H1 (cell line): ENCODE data around the gene EGFLAM. TPM values are rescaled to one million over a fixed set of nuclear protein-coding genes. Genes with fewer than 3 reads are reported as not detected.

Experiments
- CTCF ChIA-PET: fragments of 300-600 bp; sonication (Branson Sonifier 250); formaldehyde crosslinking; loops from one replicate; lab custom pipeline; 2021; ENCODE audit not compliant: partially characterized antibody; lab: Charles Lee
- POLR2A ChIA-PET: fragments of 300-600 bp; sonication (Branson Sonifier 250); formaldehyde crosslinking; loops from one replicate; lab custom pipeline; 2021; ENCODE audit warnings: inconsistent platforms; ENCODE audit not compliant: partially characterized antibody; lab: Charles Lee
- DNase-seq, 2 experiments: peaks; one replicate each; pipeline versions ENCODE4 v3.0.0 to v3.0.0-alpha.2; 2010 to 2022; ENCODE audit warnings: low spot score in 2 of 2, low read depth in 1 of 2, mixed read lengths in 1 of 2
- FAIRE-seq: peaks from 2 replicates; lab custom pipeline; 2011; peaks lifted over from hg19 to GRCh38; lab: Jason Lieb, UNC
- H2AFZ ChIP-seq: 2 replicates; pipeline ENCODE4 v1.8.1; 2012; ENCODE audit warnings: low read length, inconsistent platforms
- H2AK5ac ChIP-seq: 2 replicates; pipeline ENCODE4 v1.6.1; 2013; ENCODE audit warnings: low read depth, low read length
- H2BK120ac ChIP-seq: replicated peaks from 2 replicates; pipeline ENCODE3; 2013; ENCODE audit warnings: low read depth, low read length, inconsistent platforms
- H2BK12ac ChIP-seq: 2 replicates; pipeline ENCODE4 v1.6.1; 2013; ENCODE audit warnings: low read depth, low read length
- H2BK15ac ChIP-seq: 2 replicates; pipeline ENCODE4 v1.6.1; 2013; ENCODE audit warnings: low read length
- H2BK20ac ChIP-seq: 2 replicates; pipeline ENCODE4 v1.6.1; 2013; ENCODE audit warnings: low read length
- H2BK5ac ChIP-seq: 2 replicates; pipeline ENCODE4 v1.6.1; 2013; ENCODE audit warnings: low read depth, low read length
- H3K14ac ChIP-seq: 2 replicates; pipeline ENCODE4 v1.6.1; 2013; ENCODE audit warnings: inconsistent platforms; ENCODE audit not compliant: insufficient read length
- H3K18ac ChIP-seq: 2 replicates; pipeline ENCODE4 v1.6.1; 2013; ENCODE audit warnings: low read length; ENCODE audit errors: extremely low read depth
- H3K23ac ChIP-seq: 2 replicates; pipeline ENCODE4 v1.6.1; 2013; ENCODE audit warnings: inconsistent platforms; ENCODE audit not compliant: insufficient read length
- H3K23me2 ChIP-seq: 2 replicates; pipeline ENCODE4 v1.6.1; 2013; ENCODE audit warnings: low read depth, low read length
- H3K27ac ChIP-seq: 2 replicates; pipeline ENCODE4 v1.6.1; 2011; ENCODE audit warnings: low read depth, low read length, inconsistent platforms
- H3K27me3 ChIP-seq, 4 experiments: replicated peaks in 1 of 4; 1 replicate in 1 of 4; 2 replicates in 3 of 4; pipeline versions ENCODE4 v1.6.1 to v1.8.1; 2011 to 2013; ENCODE audit warnings: low read length in 3 of 4, mild to moderate bottlenecking in 3 of 4, inconsistent platforms in 2 of 4, mixed read lengths in 2 of 4, moderate library complexity in 1 of 4; ENCODE audit not compliant: control insufficient read depth in 3 of 4, insufficient read depth in 3 of 4; ENCODE audit errors: extremely low read depth in 1 of 4
- H3K36me3 ChIP-seq, 4 experiments: 2 replicates each; pipeline versions ENCODE4 v1.6.1 to v1.8.1; 2011 to 2013; ENCODE audit warnings: mild to moderate bottlenecking in 4 of 4, low read length in 3 of 4, moderate library complexity in 2 of 4, control low read depth in 1 of 4, inconsistent platforms in 1 of 4; ENCODE audit not compliant: insufficient read depth in 4 of 4, control insufficient read depth in 2 of 4
- H3K4ac ChIP-seq: replicated peaks from 2 replicates; pipeline ENCODE3; 2013; ENCODE audit warnings: low read length, low read depth, mixed read lengths, inconsistent platforms; ENCODE audit not compliant: insufficient read length
- H3K4me1 ChIP-seq, 4 experiments: replicated peaks in 1 of 4; 1 replicate in 1 of 4; 2 replicates in 3 of 4; pipeline versions ENCODE4 v1.6.1 to v1.8.1; 2011 to 2013; ENCODE audit warnings: low read length in 3 of 4, inconsistent platforms in 2 of 4, mixed read lengths in 1 of 4; ENCODE audit not compliant: insufficient read depth in 4 of 4, control insufficient read depth in 3 of 4
- H3K4me2 ChIP-seq, 2 experiments: 2 replicates each; pipeline versions ENCODE4 v1.6.1 to v1.8.1; 2011 to 2013; ENCODE audit warnings: low read depth in 2 of 2, low read length in 2 of 2, control low read depth in 1 of 2, inconsistent platforms in 1 of 2, mild to moderate bottlenecking in 1 of 2; ENCODE audit not compliant: insufficient read depth in 1 of 2
- H3K4me3 ChIP-seq, 4 experiments: fragments of 200-600, 300-600 bp in 1 of 4; sonication (generic), shearing (Covaris generic), sonication (Bioruptor Twin) in 1 of 4; 2 replicates each; pipeline versions ENCODE4 v1.5.1 to v1.8.1; 2011 to 2016; ENCODE audit warnings: low read length in 4 of 4, low read depth in 3 of 4, control low read depth in 2 of 4, inconsistent platforms in 2 of 4, mild to moderate bottlenecking in 2 of 4, mixed read lengths in 1 of 4, moderate library complexity in 1 of 4; ENCODE audit not compliant: insufficient read depth in 2 of 4; ENCODE audit errors: extremely low read depth in 1 of 4
- H3K56ac ChIP-seq: replicated peaks from 2 replicates; pipeline ENCODE3; 2013; ENCODE audit warnings: low read depth, mild to moderate bottlenecking, mixed read lengths, low read length, inconsistent platforms; ENCODE audit not compliant: insufficient read length
- H3K79me1 ChIP-seq: 2 replicates; pipeline ENCODE4 v1.6.1; 2013; ENCODE audit warnings: low read depth, low read length, control low read depth
- H3K79me2 ChIP-seq, 2 experiments: 2 replicates each; pipeline versions ENCODE4 v1.6.1 to v1.8.1; 2012 to 2013; ENCODE audit warnings: low read length in 2 of 2, mild to moderate bottlenecking in 2 of 2, inconsistent platforms in 1 of 2; ENCODE audit not compliant: insufficient read depth in 2 of 2, control insufficient read depth in 1 of 2
- H3K9ac ChIP-seq, 4 experiments: replicated peaks in 1 of 4; 1 replicate in 1 of 4; 2 replicates in 3 of 4; pipeline versions ENCODE4 v1.6.1 to v1.8.1; 2011 to 2013; ENCODE audit warnings: low read depth in 3 of 4, low read length in 3 of 4, control low read depth in 2 of 4, mild to moderate bottlenecking in 2 of 4, moderate library complexity in 2 of 4, inconsistent platforms in 1 of 4; ENCODE audit errors: extremely low read depth in 1 of 4
- H3K9me3 ChIP-seq, 2 experiments: 2 replicates each; pipeline versions ENCODE4 v1.6.1 to v1.8.1; 2012 to 2013; ENCODE audit warnings: mild to moderate bottlenecking in 2 of 2, moderate library complexity in 2 of 2, control low read depth in 1 of 2, inconsistent platforms in 1 of 2, low read depth in 1 of 2, low read length in 1 of 2, mixed read lengths in 1 of 2; ENCODE audit not compliant: insufficient read depth in 2 of 2
- H4K20me1 ChIP-seq, 2 experiments: replicated peaks in 1 of 2; 2 replicates each; pipeline versions ENCODE3 to v1.8.1; 2011 to 2013; ENCODE audit warnings: inconsistent platforms in 2 of 2, low read length in 2 of 2, mild to moderate bottlenecking in 1 of 2; ENCODE audit not compliant: insufficient read depth in 2 of 2, control insufficient read depth in 1 of 2
- H4K5ac ChIP-seq: 2 replicates; pipeline ENCODE4 v1.6.1; 2013; ENCODE audit warnings: low read length, low read depth, mixed read lengths, inconsistent platforms; ENCODE audit not compliant: insufficient read length
- H4K8ac ChIP-seq: 2 replicates; pipeline ENCODE4 v1.8.0; 2013; ENCODE audit warnings: mild to moderate bottlenecking, moderate library complexity, low read length, inconsistent platforms; ENCODE audit not compliant: insufficient read depth; ENCODE audit errors: extremely low read depth
- H4K91ac ChIP-seq: replicated peaks from 2 replicates; pipeline ENCODE3; 2013; ENCODE audit warnings: low read length, mixed read lengths, inconsistent platforms; ENCODE audit not compliant: insufficient read length
- ATF3 ChIP-seq: IDR thresholded peaks from 2 replicates; pipeline ENCODE4 v1.6.1; 2011; ENCODE audit warnings: low read depth, mild to moderate bottlenecking, low read length; ENCODE audit not compliant: insufficient read depth
- CBX5 ChIP-seq: fragments of 300-800, 300-1000 bp; sonication (generic); IDR thresholded peaks from 2 replicates; pipeline ENCODE4 v1.7.1; 2016; ENCODE audit warnings: antibody characterized with exemption, low read length, low read depth
- CEBPB ChIP-seq: IDR thresholded peaks from 2 replicates; pipeline ENCODE4 v1.6.1; 2012; ENCODE audit warnings: low read depth, low read length
- CHD1 ChIP-seq: IDR thresholded peaks from 2 replicates; pipeline ENCODE4 v1.6.1; 2012; ENCODE audit warnings: low read depth, low read length, improper control_type of control experiment
- GTF2F1 ChIP-seq: IDR thresholded peaks from 2 replicates; pipeline ENCODE4 v1.6.1; 2012; ENCODE audit warnings: low read depth, low read length, improper control_type of control experiment, borderline replicate concordance
- KDM1A ChIP-seq: fragments of 200-600, 300-600 bp; sonication (generic); IDR thresholded peaks from 2 replicates; pipeline ENCODE4 v1.7.1; 2016; ENCODE audit warnings: mild to moderate bottlenecking, low read length, borderline replicate concordance
- KDM5A ChIP-seq: fragments of 200-600 bp; IDR thresholded peaks from 2 replicates; pipeline ENCODE4 v1.7.1; 2012; ENCODE audit warnings: mild to moderate bottlenecking, low read length, inconsistent platforms, mixed read lengths
- PHF8 ChIP-seq: fragments of 200-600 bp; sonication (generic); conservative IDR thresholded peaks from 2 replicates; pipeline ENCODE4 v1.7.1; 2012; ENCODE audit warnings: low read depth, mild to moderate bottlenecking, inconsistent platforms, low read length, moderate library complexity
- POU5F1 ChIP-seq: IDR thresholded peaks from 2 replicates; pipeline ENCODE4 v1.6.1; 2011; ENCODE audit warnings: low read depth, mild to moderate bottlenecking, low read length, moderate library complexity
- RAD21 ChIP-seq, 2 experiments: IDR thresholded peaks in 1 of 2; conservative IDR thresholded peaks in 1 of 2; 2 replicates each; pipeline ENCODE4 v1.6.1; 2011; ENCODE audit warnings: low read depth in 2 of 2, low read length in 2 of 2, improper control_type of control experiment in 1 of 2, inconsistent platforms in 1 of 2, mild to moderate bottlenecking in 1 of 2, moderate library complexity in 1 of 2
- RNF2 ChIP-seq: fragments of 200-900, 300-1000 bp; sonication (generic); IDR thresholded peaks from 2 replicates; pipeline ENCODE4 v1.7.1; 2016; ENCODE audit warnings: borderline replicate concordance, low read depth, mild to moderate bottlenecking, antibody characterized with exemption, low read length; ENCODE audit not compliant: poor library complexity, severe bottlenecking; ENCODE audit errors: missing control alignments
- SRF ChIP-seq: IDR thresholded peaks from 2 replicates; pipeline ENCODE4 v1.6.1; 2011; ENCODE audit warnings: mild to moderate bottlenecking, low read depth, low read length, moderate library complexity
- TAF7 ChIP-seq: optimal IDR thresholded peaks from 2 replicates; pipeline ENCODE3; 2011; ENCODE audit warnings: low read depth, mild to moderate bottlenecking, inconsistent platforms, low read length, moderate library complexity, borderline replicate concordance
- ZNF274 ChIP-seq: IDR thresholded peaks from 2 replicates; pipeline ENCODE4 v1.7.0; 2012; ENCODE audit warnings: low read length, borderline replicate concordance; ENCODE audit errors: extremely low read depth
- WGBS, 2 experiments: shearing (Covaris generic) in 1 of 2; methylation state at CpG; one replicate each; pipeline versions ENCODE4 v1.1.6 to v1.1.7; 2013 to 2015; ENCODE audit warnings: low lambda C conversion rate in 2 of 2, mixed read lengths in 2 of 2, inconsistent platforms in 1 of 2, low coverage in 1 of 2, missing lambda C conversion rate in 1 of 2; ENCODE audit not compliant: insufficient replicate concordance in 2 of 2, insufficient coverage in 1 of 2, insufficient read length in 1 of 2; ENCODE audit errors: extremely low coverage in 1 of 2, missing lambda C conversion rate in 1 of 2; 5-methylcytosine and 5-hydroxymethylcytosine counted together
- polyA plus RNA-seq, 7 experiments: library from polyadenylated mRNA; depleted of rRNA in 3 of 7; stranded (reverse) in 5 of 7; unstranded in 2 of 7; fragments of >200 nt in 5 of 7; fragments of 200-250 nt in 2 of 7; gene quantifications; 1 replicate in 5 of 7; 2 replicates in 1 of 7; 4 replicates in 1 of 7; pipeline versions ENCODE4 v1.2.1 to v1.2.3, GENCODE V29; 2011 to 2013; ENCODE audit warnings: missing spikeins in 2 of 7, mixed read lengths in 2 of 7
- total RNA-seq: library from RNA; stranded (reverse); fragmentation: NEBNext Ultra II Directional; extraction: Animal tissue kit (Norgen Biotek cat#: 25700); gene quantifications from 2 replicates; pipeline ENCODE4 v1.2.1, GENCODE V29; 2021

EGFLAM gene
- total and polyA plus RNA-seq, 2 of the 8 experiments (the other 6 are each of a cell fraction or from before 2014, with no cell fraction given) = 0.20 to 0.24 TPM

DNA sequence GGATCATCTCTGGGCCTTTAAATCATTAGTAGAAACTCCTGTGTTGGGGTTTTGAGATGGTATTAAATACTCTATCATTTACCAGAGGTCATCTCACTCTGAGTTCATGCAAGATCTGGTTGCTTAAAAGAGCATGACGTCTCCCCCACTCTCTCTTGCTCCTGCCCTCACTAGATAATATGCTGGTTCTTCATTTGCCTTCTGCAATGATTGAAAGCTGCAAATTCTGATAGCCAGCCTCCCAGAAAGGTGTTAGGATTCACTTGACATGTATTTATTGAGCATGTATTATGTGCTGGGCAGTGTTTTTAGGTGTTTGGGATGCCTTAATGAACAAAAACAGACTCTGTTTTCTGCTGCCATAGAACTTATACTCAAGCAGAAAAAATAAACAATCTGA, 41.2 kb downstream of the EGFLAM start:
- no peak overlapping the region for H4K8ac ChIP-seq
- no peak overlapping the region for H2BK20ac ChIP-seq
- H3K23ac ChIP-seq = no peak overlapping the region
- no peak overlapping the region for H2AK5ac ChIP-seq
- no peak overlapping the region for H2BK15ac ChIP-seq
- no peak overlapping the region for H2BK5ac ChIP-seq
- no peaks in the 10 kb centered on the region for H4K20me1 ChIP-seq
- ChIA-PET CTCF (no interaction called here), POLR2A (no interaction called here)
- H3K56ac ChIP-seq = no peak overlapping the region
- FAIRE-seq (no peak), DNase-seq (no peak)
- H3K79me1 ChIP-seq = no peaks in the 10 kb centered on the region
- H3K4me1 ChIP-seq = no peaks in the 10 kb centered on the region
- no peak overlapping the region for H3K4me2 ChIP-seq
- H3K79me2 ChIP-seq = no peaks in the 10 kb centered on the region
- no peak overlapping the region for H3K18ac ChIP-seq
- no peak overlapping the region for H3K4me3 ChIP-seq
- no peaks in the 10 kb centered on the region for H3K9me3 ChIP-seq
- WGBS, 2 experiments = 77% methylated on average over 1 of the region's 1 CpG; no CpG with 5 or more reads in 1 of the 2 experiments
- no peak overlapping the region for H3K9ac ChIP-seq
- no peaks in the 10 kb centered on the region for H3K36me3 ChIP-seq
- no peak overlapping the region for H3K14ac ChIP-seq
- no peak overlapping the region for H3K27ac ChIP-seq
- no peaks in the 10 kb centered on the region for H3K23me2 ChIP-seq
- H2BK120ac ChIP-seq = no peak overlapping the region
- no peak overlapping the region for H4K5ac ChIP-seq
- no peak overlapping the region for H3K4ac ChIP-seq
- H2AFZ ChIP-seq = no peak overlapping the region
- H2BK12ac ChIP-seq = no peak overlapping the region
- H4K91ac ChIP-seq = no peak overlapping the region
- H3K27me3 ChIP-seq = no peaks in the 10 kb centered on the region
- no peak for TF ChIP-seq CEBPB
- TF ChIP-seq POU5F1 = no peak
- no peak for TF ChIP-seq GTF2F1
- no peak for TF ChIP-seq ATF3
- TF ChIP-seq RNF2 = no peak
- TF ChIP-seq PHF8 = no peak
- no peak for TF ChIP-seq TAF7
- no peak for TF ChIP-seq KDM1A
- TF ChIP-seq CBX5 = no peak
- TF ChIP-seq CHD1 = no peak
- TF ChIP-seq RAD21 (IDR thresholded peaks at IDR 0.05 in 1 of 2, conservative IDR thresholded peaks at IDR 0.05 in 1 of 2; ENCODE audit: low read depth in 2 of 2, low read length in 2 of 2) = no peak
- TF ChIP-seq KDM5A = no peak
- no peak for TF ChIP-seq SRF
- no peak for TF ChIP-seq ZNF274
